Brain microvascular endothelial cell (primary cell): ENCODE results near the gene C6orf52.

Source experiments
- DNase-seq: peaks from one replicate; pipeline ENCODE4 v3.0.0-alpha.2; 2020
- H3K27ac ChIP-seq: fragments of 250-450 bp; sonication (Bioruptor Pico); 2 replicates; pipeline ENCODE4 v1.5.1; 2020; ENCODE audit warnings: mild to moderate bottlenecking, moderate library complexity
- H3K27me3 ChIP-seq: fragments of 250-450 bp; sonication (Bioruptor Pico); replicated peaks from 2 replicates; pipeline ENCODE4 v1.5.1; 2020; ENCODE audit warnings: mild to moderate bottlenecking
- H3K36me3 ChIP-seq: fragments of 250-450 bp; sonication (Bioruptor Pico); replicated peaks from 2 replicates; pipeline ENCODE4 v1.5.1; 2020; ENCODE audit warnings: mild to moderate bottlenecking
- H3K4me3 ChIP-seq: 2 replicates; pipeline ENCODE4 v1.5.1; 2011; ENCODE audit warnings: low read depth, mild to moderate bottlenecking, control low read depth, low read length, moderate library complexity
- in situ Hi-C: cut with HindIII; loops from 2 replicates; pipeline ENCODE4 v1.10.0; 2017; ENCODE audit warnings: low sequenced_read_pairs, low pct_ligation_motif_present
- TF ChIP-seq, protein P1 (sequence below): IDR thresholded peaks from 2 replicates; pipeline ENCODE4 v1.5.1; 2011; ENCODE audit warnings: low read depth, mild to moderate bottlenecking, moderate library complexity, low read length, control low read depth, inconsistent platforms; ENCODE audit errors: missing control alignments

The C6orf52 gene

DNA sequence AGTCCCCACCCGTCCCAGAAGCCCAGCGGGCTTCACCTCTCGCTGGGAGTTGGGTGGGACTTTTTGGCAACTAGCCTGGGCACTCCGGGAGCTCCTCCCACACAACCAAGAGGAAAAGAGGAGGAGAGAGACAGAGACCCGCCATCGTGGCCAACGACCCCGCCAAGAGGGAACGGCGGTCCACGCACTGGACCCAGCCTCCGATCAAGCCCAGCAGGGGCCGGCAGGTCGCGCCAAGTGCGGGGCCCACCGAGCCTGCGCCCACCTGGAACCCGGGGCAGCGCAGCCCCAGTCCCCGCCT lies 25.5 kb upstream of the C6orf52 start:
- Histone ChIP-seq H3K4me3 (peak overlapping the region; percentile 55), H3K27me3 (no peaks in the 10 kb centered on the region), H3K36me3 (no peaks in the 10 kb centered on the region), H3K27ac (no peak overlapping the region)
- TF ChIP-seq, protein P1, sequence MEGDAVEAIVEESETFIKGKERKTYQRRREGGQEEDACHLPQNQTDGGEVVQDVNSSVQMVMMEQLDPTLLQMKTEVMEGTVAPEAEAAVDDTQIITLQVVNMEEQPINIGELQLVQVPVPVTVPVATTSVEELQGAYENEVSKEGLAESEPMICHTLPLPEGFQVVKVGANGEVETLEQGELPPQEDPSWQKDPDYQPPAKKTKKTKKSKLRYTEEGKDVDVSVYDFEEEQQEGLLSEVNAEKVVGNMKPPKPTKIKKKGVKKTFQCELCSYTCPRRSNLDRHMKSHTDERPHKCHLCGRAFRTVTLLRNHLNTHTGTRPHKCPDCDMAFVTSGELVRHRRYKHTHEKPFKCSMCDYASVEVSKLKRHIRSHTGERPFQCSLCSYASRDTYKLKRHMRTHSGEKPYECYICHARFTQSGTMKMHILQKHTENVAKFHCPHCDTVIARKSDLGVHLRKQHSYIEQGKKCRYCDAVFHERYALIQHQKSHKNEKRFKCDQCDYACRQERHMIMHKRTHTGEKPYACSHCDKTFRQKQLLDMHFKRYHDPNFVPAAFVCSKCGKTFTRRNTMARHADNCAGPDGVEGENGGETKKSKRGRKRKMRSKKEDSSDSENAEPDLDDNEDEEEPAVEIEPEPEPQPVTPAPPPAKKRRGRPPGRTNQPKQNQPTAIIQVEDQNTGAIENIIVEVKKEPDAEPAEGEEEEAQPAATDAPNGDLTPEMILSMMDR: no peak
- no peak for DNase-seq
- in situ Hi-C loops: no loop called here

DNA sequence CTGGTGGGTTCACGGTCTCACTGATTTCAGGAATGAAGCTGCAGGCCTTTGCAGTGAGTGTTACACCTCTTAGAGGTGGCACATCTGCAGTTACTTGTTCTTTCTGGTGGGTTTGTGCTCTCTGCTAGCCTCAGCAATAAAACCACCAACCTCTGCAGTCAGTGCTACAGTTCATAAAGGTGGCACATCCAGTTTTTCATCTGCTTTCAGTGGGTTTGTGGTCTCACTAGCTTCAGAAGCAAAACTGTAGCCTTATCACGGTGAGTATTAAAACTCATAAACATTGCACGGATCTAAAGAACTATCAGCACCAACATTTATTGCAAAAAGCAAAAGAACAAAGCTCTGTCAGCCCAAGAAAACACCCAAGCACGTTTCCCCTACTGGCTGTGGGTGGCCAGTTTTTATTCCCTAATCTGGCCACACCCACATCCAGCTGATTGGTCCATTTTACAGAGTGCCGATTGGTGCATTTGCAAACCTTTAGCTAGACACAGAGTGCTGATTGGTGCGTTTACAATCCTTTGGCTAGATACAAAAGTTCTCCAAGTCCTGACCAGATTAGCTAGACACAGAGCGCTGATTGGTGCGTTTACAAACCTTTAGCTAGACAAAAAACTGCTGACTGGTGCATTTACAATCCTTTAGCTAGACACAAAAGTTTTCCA lies 25.0 kb upstream of the C6orf52 start:
- peak overlapping the region; percentile 55 for H3K4me3 ChIP-seq
- peak; percentile 14 for DNase-seq
- H3K27me3 ChIP-seq: no peaks in the 10 kb centered on the region
- H3K36me3 ChIP-seq: no peaks in the 10 kb centered on the region
- no peak overlapping the region for H3K27ac ChIP-seq
- in situ Hi-C loops: no loop called here
- TF ChIP-seq, protein P1: peak; percentile 15

DNA sequence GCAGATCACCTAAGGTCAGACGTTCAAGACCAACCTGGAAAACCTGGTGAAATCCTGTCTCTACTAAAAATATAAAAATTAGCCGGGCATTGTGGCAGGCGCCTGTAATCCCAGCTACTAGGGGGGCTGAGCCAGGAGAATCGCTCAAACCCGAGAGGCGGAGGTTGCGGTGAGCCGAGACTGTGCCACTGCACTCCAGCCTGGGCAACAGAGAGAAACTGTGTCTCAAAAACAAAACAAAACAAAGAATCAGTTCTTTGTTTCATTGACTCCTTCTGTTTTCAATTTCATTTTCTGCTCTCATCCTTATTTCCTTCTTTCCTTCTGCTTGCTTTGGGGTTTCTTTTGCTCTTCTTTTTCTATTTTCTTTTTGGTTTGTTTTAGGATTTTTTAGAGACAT lies 19.5 kb upstream of the C6orf52 start:
- peaks cover 3% of the 10 kb centered on the region for H3K36me3 ChIP-seq
- H3K4me3 ChIP-seq: no peak overlapping the region
- H3K27me3 ChIP-seq: no peaks in the 10 kb centered on the region
- no peak overlapping the region for H3K27ac ChIP-seq
- in situ Hi-C loops: no loop called here
- DNase-seq: no peak
- TF ChIP-seq, protein P1: no peak

DNA sequence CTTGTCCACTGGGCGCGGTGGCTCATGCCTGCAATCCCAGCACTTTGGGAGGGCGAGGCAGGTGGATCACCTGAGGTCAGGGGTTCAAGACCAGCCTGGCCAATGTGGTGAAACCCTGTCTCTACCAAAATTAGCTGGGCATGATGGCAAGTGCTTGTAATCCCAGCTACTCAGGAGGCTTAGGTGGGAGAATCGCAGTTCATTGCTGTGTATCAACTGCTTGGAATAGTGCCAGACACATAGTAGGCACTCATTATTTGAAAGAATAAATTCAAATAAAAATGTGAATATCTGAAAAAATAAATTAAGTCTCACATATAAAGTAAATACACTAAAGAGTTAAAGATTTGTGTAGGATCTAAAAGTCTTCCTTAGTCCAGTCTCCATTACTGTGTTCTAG lies 2.2 kb upstream of the C6orf52 start:
- Histone ChIP-seq H3K4me3 (no peak overlapping the region), H3K36me3 (peaks cover 9% of the 10 kb centered on the region), H3K27me3 (no peaks in the 10 kb centered on the region), H3K27ac (no peak overlapping the region)
- in situ Hi-C loops: no loop called here
- no peak for DNase-seq
- TF ChIP-seq, protein P1: no peak

DNA sequence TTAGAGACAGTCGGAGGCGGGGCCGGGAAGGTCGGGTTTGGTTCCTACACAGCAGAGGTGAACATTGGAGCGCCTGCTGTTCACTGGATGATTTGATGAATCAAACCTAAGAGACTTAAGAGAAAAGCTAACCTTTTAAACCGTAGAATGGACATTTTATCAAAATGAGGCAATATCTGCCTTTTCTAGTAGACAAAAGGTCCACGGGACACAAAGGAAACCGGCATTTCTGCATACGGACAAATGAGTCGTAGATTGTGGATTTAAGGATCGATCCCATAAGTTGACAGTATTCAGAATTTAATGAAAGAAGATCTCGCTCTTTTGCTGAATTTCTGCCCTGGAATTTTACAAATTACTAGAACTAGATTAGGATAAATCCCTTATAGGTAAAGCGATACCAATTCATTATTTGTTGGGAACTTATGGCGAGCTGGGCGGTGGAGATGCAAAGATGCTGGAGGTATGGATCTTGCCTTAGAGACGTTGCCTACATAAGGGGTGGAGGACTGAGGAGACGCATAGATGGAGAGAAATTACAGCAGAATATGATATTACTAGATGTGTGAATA lies 756 bp upstream of the C6orf52 start:
- in situ Hi-C loops: no loop called here
- Histone ChIP-seq H3K4me3 (peak overlapping the region; percentile 98), H3K36me3 (peaks cover 7% of the 10 kb centered on the region), H3K27me3 (no peaks in the 10 kb centered on the region), H3K27ac (peak overlapping the region; percentile 100)
- TF ChIP-seq, protein P1: no peak
- DNase-seq: no peak
